K562 (cell line): ENCODE measurements around the gene DKC1. TPM values are rescaled to one million over a fixed set of nuclear protein-coding genes. Genes with fewer than 3 reads are reported as not detected.
A peak's percentile ranks its signal among the peaks of the same experiment; 100 is the strongest.

Experiments
- ATAC-seq: fragments of 200-7000 bp; cut with Tn5 transposase; 3 replicates; pipeline ENCODE4 v1.9.1; 2020; ENCODE audit warnings: moderate library complexity
- BruUV-seq: library from RNA; stranded (reverse); fragments of 400-500 nt; replicated peaks from 2 replicates; lab custom pipeline; 2021; lab: Mats Ljungman, UMichigan
- CTCF ChIA-PET: fragments of 300-600 bp; formaldehyde crosslinking; extraction: SDS; loops from one replicate; lab custom pipeline; 2021; ENCODE audit warnings: low intra/inter-chr PET ratio; lab: Yijun Ruan, JAX
- POLR2A ChIA-PET: fragments of 300-600, 350-650 bp; sonication (Branson Sonifier 250); formaldehyde crosslinking; extraction: SDS; loops from one replicate; lab custom pipeline; 2021; ENCODE audit warnings: antibody characterized with exemption, inconsistent platforms; lab: Yijun Ruan, JAX
- DNase-seq, 4 experiments: peaks; one replicate each; pipeline versions ENCODE4 v3.0.0 to v3.0.0-alpha.2; 2011 to 2018; ENCODE audit warnings: low spot score in 3 of 4, mixed read lengths in 3 of 4; ENCODE audit errors: extremely low read depth in 1 of 4
- FAIRE-seq: peaks from 2 replicates; lab custom pipeline; 2011; peaks lifted over from hg19 to GRCh38; lab: Jason Lieb, UNC
- H2AFZ ChIP-seq: 2 replicates; pipeline ENCODE4 v1.6.0; 2011; ENCODE audit warnings: low read depth, low read length, control low read depth, inconsistent platforms
- H3K27ac ChIP-seq: fragments of 200-600 bp; 3 replicates; pipeline ENCODE4 v1.8.0; 2011; ENCODE audit warnings: low read depth, mild to moderate bottlenecking, control low read depth, inconsistent platforms, low read length, moderate library complexity, mixed read lengths; ENCODE audit errors: extremely low read depth
- H3K27me3 ChIP-seq, 2 experiments: fragments of 300-600 bp in 1 of 2; 2 replicates in 1 of 2; 3 replicates in 1 of 2; pipeline versions ENCODE4 v1.6.0 to v1.8.0; 2011; ENCODE audit warnings: inconsistent platforms in 2 of 2, low read length in 2 of 2, mild to moderate bottlenecking in 1 of 2, mixed read lengths in 1 of 2, moderate library complexity in 1 of 2; ENCODE audit not compliant: control insufficient read depth in 2 of 2, insufficient read depth in 2 of 2
- H3K36me3 ChIP-seq: fragments of 300-600 bp; 3 replicates; pipeline ENCODE4 v1.8.0; 2011; ENCODE audit warnings: mild to moderate bottlenecking, low read length, inconsistent platforms; ENCODE audit not compliant: control insufficient read depth, insufficient read depth
- H3K4me1 ChIP-seq, 2 experiments: fragments of 200-600 bp in 1 of 2; replicated peaks in 1 of 2; 2 replicates in 1 of 2; 3 replicates in 1 of 2; pipeline versions ENCODE4 v1.5.1 to v1.8.0; 2011; ENCODE audit warnings: inconsistent platforms in 2 of 2, low read length in 2 of 2, mild to moderate bottlenecking in 1 of 2, mixed read lengths in 1 of 2, moderate library complexity in 1 of 2; ENCODE audit not compliant: control insufficient read depth in 2 of 2, insufficient read depth in 2 of 2
- H3K4me2 ChIP-seq: 2 replicates; pipeline ENCODE4 v1.6.1; 2011; ENCODE audit warnings: low read length, control low read depth, inconsistent platforms, mixed read lengths; ENCODE audit not compliant: insufficient read depth
- H3K4me3 ChIP-seq: fragments of 200-600 bp; sonication (generic), shearing (Covaris generic); 2 replicates; pipeline ENCODE4 v1.5.1; 2016; ENCODE audit warnings: control low read depth, inconsistent platforms
- H3K79me2 ChIP-seq: fragments of 200-600 bp; 3 replicates; pipeline ENCODE4 v1.8.0; 2011; ENCODE audit warnings: low read length, inconsistent platforms; ENCODE audit not compliant: control insufficient read depth, insufficient read depth
- H3K9ac ChIP-seq, 2 experiments: 2 replicates each; pipeline versions ENCODE4 v1.6.0 to v1.6.1; 2011; ENCODE audit warnings: low read depth in 2 of 2, low read length in 2 of 2, control low read depth in 1 of 2, inconsistent platforms in 1 of 2, mild to moderate bottlenecking in 1 of 2, mixed read lengths in 1 of 2; ENCODE audit not compliant: insufficient read depth in 1 of 2
- H3K9me1 ChIP-seq: one replicate; pipeline ENCODE4 v1.6.0; 2011; ENCODE audit warnings: inconsistent platforms, mild to moderate bottlenecking, low read length, moderate library complexity; ENCODE audit not compliant: control insufficient read depth, insufficient read depth
- H3K9me3 ChIP-seq: replicated peaks from 2 replicates; pipeline ENCODE4 v1.5.1; 2011; ENCODE audit warnings: low read depth, low read length, inconsistent platforms; ENCODE audit not compliant: control insufficient read depth, insufficient read depth
- H4K20me1 ChIP-seq: replicated peaks from 2 replicates; pipeline ENCODE4 v1.6.1; 2011; ENCODE audit warnings: low read length, inconsistent platforms, mixed read lengths; ENCODE audit not compliant: control insufficient read depth, insufficient read depth
- ARID1B ChIP-seq: fragments of 450-650 bp; IDR thresholded peaks from 2 replicates; pipeline ENCODE4 v1.6.1; 2016; ENCODE audit warnings: antibody characterized with exemption, mild to moderate bottlenecking, inconsistent platforms
- DACH1 ChIP-seq: fragments of 450-650 bp; IDR thresholded peaks from 2 replicates; pipeline ENCODE4 v1.6.1; 2018; ENCODE audit not compliant: partially characterized antibody
- E2F4 ChIP-seq: sonication (generic); formaldehyde crosslinking; IDR thresholded peaks from 2 replicates; pipeline ENCODE4 v1.8.0; 2022; ENCODE audit warnings: mild to moderate bottlenecking, low read depth, missing genetic modification reagents
- FOXA3 ChIP-seq, 2 experiments: fragments of 450-650 bp in 1 of 2; sonication (generic) in 1 of 2; formaldehyde crosslinking; IDR thresholded peaks in 1 of 2; conservative IDR thresholded peaks in 1 of 2; 2 replicates each; pipeline versions ENCODE4 v1.4.0 to v1.8.0; 2020 to 2022; ENCODE audit warnings: mild to moderate bottlenecking in 2 of 2, missing genetic modification reagents in 1 of 2
- HSF4 ChIP-seq: fragments of 250-450 bp; sonication (Bioruptor Pico); IDR thresholded peaks from 2 replicates; pipeline ENCODE4 v2.1.2; 2022; ENCODE audit warnings: mild to moderate bottlenecking, moderate library complexity, borderline replicate concordance
- KAT8 ChIP-seq: fragments of 450-650 bp; IDR thresholded peaks from 2 replicates; pipeline ENCODE4 v1.6.1; 2016; ENCODE audit warnings: low read depth, mild to moderate bottlenecking
- KLF13 ChIP-seq: fragments of 450-650 bp; IDR thresholded peaks from 2 replicates; pipeline ENCODE4 v1.6.1; 2016; ENCODE audit warnings: missing genetic modification characterization, low read depth, mild to moderate bottlenecking, missing compliant biosample characterization, moderate library complexity, borderline replicate concordance
- MAFK ChIP-seq: IDR thresholded peaks from 2 replicates; pipeline ENCODE4 v1.6.1; 2011; ENCODE audit warnings: low read length, improper control_type of control experiment
- NCOR1 ChIP-seq: fragments of 450-650 bp; IDR thresholded peaks from 2 replicates; pipeline ENCODE4 v1.6.1; 2016; ENCODE audit warnings: mild to moderate bottlenecking, moderate library complexity
- RHOXF2B ChIP-seq: fragments of 250-450 bp; sonication (Bioruptor Pico); conservative IDR thresholded peaks from 2 replicates; pipeline ENCODE4 v1.5.1; 2021
- SIN3A ChIP-seq, 2 experiments: fragments of 150-350 bp in 1 of 2; IDR thresholded peaks; 2 replicates each; pipeline ENCODE4 v1.6.1; 2011 to 2016; ENCODE audit warnings: borderline replicate concordance in 2 of 2, low read depth in 2 of 2, low read length in 2 of 2, mild to moderate bottlenecking in 2 of 2, moderate library complexity in 2 of 2; ENCODE audit not compliant: control insufficient read depth in 1 of 2
- SOX6 ChIP-seq: fragments of 450-650 bp; IDR thresholded peaks from 2 replicates; pipeline ENCODE4 v1.6.1; 2014; ENCODE audit warnings: mild to moderate bottlenecking
- TCF7 ChIP-seq: sonication (generic); IDR thresholded peaks from 2 replicates; pipeline ENCODE4 v1.6.1; 2016; ENCODE audit warnings: antibody characterized with exemption, borderline replicate concordance
- TCFL5 ChIP-seq: fragments of 250-450 bp; sonication (Bioruptor Pico); conservative IDR thresholded peaks from 2 replicates; pipeline ENCODE4 v1.6.1; 2021; ENCODE audit warnings: mild to moderate bottlenecking, moderate library complexity, matching md5 sums
- THAP12 ChIP-seq: fragments of 250-450 bp; sonication (Bioruptor Pico); IDR thresholded peaks from 2 replicates; pipeline ENCODE4 v1.9.0; 2021; ENCODE audit warnings: mild to moderate bottlenecking, inconsistent platforms
- ZNF512 ChIP-seq: IDR thresholded peaks from 2 replicates; pipeline ENCODE4 v1.6.1; 2016; ENCODE audit warnings: missing genetic modification characterization, missing compliant biosample characterization
- ZNF75A ChIP-seq: fragments of 450-650 bp; formaldehyde crosslinking; IDR thresholded peaks from 2 replicates; pipeline ENCODE4 v1.4.0; 2020; ENCODE audit warnings: mild to moderate bottlenecking
- WGBS: fragments of 100-300 bp; shearing (Covaris generic); methylation state at CpG from one replicate; pipeline ENCODE4 v1.1.6; 2016; ENCODE audit warnings: low coverage, mixed read lengths; ENCODE audit not compliant: insufficient coverage; ENCODE audit errors: missing lambda C conversion rate; 5-methylcytosine and 5-hydroxymethylcytosine counted together
- in situ Hi-C: fragments of 300-500 bp; cut with MboI; formaldehyde crosslinking; loops from 4 replicates; pipeline ENCODE4 v1.15.0; 2018; ENCODE audit warnings: inconsistent platforms, mixed read lengths
- intact Hi-C: fragments of 100-400 bp; cut with micrococcal nuclease; formaldehyde crosslinking; loops from 2 replicates; pipeline ENCODE4 v1.14.2; 2022
- polyA plus RNA-seq, 8 experiments: library from polyadenylated mRNA; depleted of rRNA in 4 of 8; stranded (reverse) in 5 of 8; unstranded in 3 of 8; fragments of >200 nt; fragmentation: Nextera tagmentation in 2 of 8; fragmentation: Illumina TruSeq in 1 of 8; extraction: Ambion mirVana in 2 of 8; extraction: Trizol in 1 of 8; gene quantifications; 2 replicates each; pipeline versions ENCODE4 v1.2.1 to v1.2.3, GENCODE V29; 2011 to 2014; ENCODE audit warnings: inconsistent platforms in 1 of 8, missing spikeins in 1 of 8
- total RNA-seq, 7 experiments: library from RNA; depleted of rRNA in 6 of 7; stranded (reverse); fragments of >200 nt in 6 of 7; fragmentation: Illumina TruSeq in 2 of 7; extraction: Trizol in 2 of 7; gene quantifications; 2 replicates each; pipeline versions ENCODE4 v1.2.1 to v1.2.3, GENCODE V29; 2011 to 2021; ENCODE audit warnings: low replicate concordance in 1 of 7

Gene DKC1
- total and polyA plus RNA-seq, 9 of the 15 experiments (the other 6 are each of a cell fraction or from before 2014, with no cell fraction given): 205 to 313 (median 219) TPM

GRCh38 chrX:154821523-154821922, 58.9 kb downstream of the DKC1 start (continued):
- no peak for TF ChIP-seq TCFL5
- peak; percentile 12; the same call in 1 of the 2 replicates for TF ChIP-seq ARID1B
- TF ChIP-seq FOXA3 (CRISPR knock-in tag; conservative IDR thresholded peaks at IDR 0.05 in 1 of 2, IDR thresholded peaks at IDR 0.05 in 1 of 2): 0 out of 4 replicates have a peak, but pooled peaks of 1 of the 2 experiments have one; percentile 15
- no peak for TF ChIP-seq ZNF512 (tag)
- peak; percentile 89 for TF ChIP-seq SOX6

- Histone ChIP-seq H4K20me1 (no peaks in the 10 kb centered on the region), H3K9me3 (no peaks in the 10 kb centered on the region), H3K9me1 (no peaks in the 10 kb centered on the region), H3K4me2 (peak overlapping the region; percentile 24; the same call in 1 of the 2 replicates), H3K36me3 (no peaks in the 10 kb centered on the region), H3K9ac (no peak overlapping the region; a peak in 1 of 4 replicates), H3K4me3 (no peak overlapping the region), H3K27ac (peak overlapping the region; percentile 50), H3K4me1 (peaks cover 21 to 37% of the 10 kb centered on the region in 2 experiments; a peak in 4 of 5 replicates), H3K27me3 (no peaks in the 10 kb centered on the region), H3K79me2 (peaks cover 9% of the 10 kb centered on the region; the same call in 1 of the 3 replicates), H2AFZ (peak overlapping the region; percentile 83)
- no peak for ATAC-seq
- no TSS peak for BruUV-seq
- in situ Hi-C loops (no loop called here), intact Hi-C loops (no loop called here)
- WGBS: 65% methylated on average over 3 of the region's 3 CpGs
- POLR2A ChIA-PET: interaction anchor here (0.8 to 1.3 kb wide), 3 partner anchors 10 to 52 kb away, joined by 3 to 7 read pairs (median 4); no protein-coding TSS in a partner anchor
- no peak for DNase-seq
- CTCF ChIA-PET: interaction anchor here (0.6 kb wide), 1 partner anchor 134 kb away, joined by 3 read pairs; no protein-coding TSS in a partner anchor
- FAIRE-seq: no peak
- TF ChIP-seq THAP12 (CRISPR knock-in tag): no peak
- TF ChIP-seq SIN3A (IDR thresholded peaks at IDR 0.05; ENCODE audit: borderline replicate concordance in 2 of 2, control insufficient read depth in 1 of 2, low read depth in 2 of 2, low read length in 2 of 2): no peak
- no peak for TF ChIP-seq KAT8
- no peak for TF ChIP-seq HSF4 (CRISPR knock-in tag)
- TF ChIP-seq MAFK: no peak
- TF ChIP-seq TCF7: no peak
- no peak for TF ChIP-seq KLF13 (tag)
- TF ChIP-seq E2F4 (CRISPR knock-in tag): no peak
- no peak for TF ChIP-seq ZNF75A (CRISPR knock-in tag)
- TF ChIP-seq DACH1: no peak
- TF ChIP-seq RHOXF2B: no peak
- no peak for TF ChIP-seq NCOR1
These were observed 59.4 kb downstream of the DKC1 start for GRCh38 chrX:154822029-154822428.
